Transverse colon (tissue), 4 donors: ENCODE measurements around the gene GNE. TPM values are rescaled to one million over a fixed set of nuclear protein-coding genes. Genes with fewer than 3 reads are reported as not detected.

Experiments used
- DNase-seq: peaks from one replicate; pipeline ENCODE4 v3.0.0-alpha.2; 2019
- H3K27ac ChIP-seq, 4 donors: fragments of 200-600 bp; sonication (generic); 2 replicates each; pipeline ENCODE4 v1.5.1; 2016 to 2018; ENCODE audit warnings: inconsistent platforms in 4 of 4
- H3K27me3 ChIP-seq: fragments of 200-600 bp; sonication (generic); 2 replicates; pipeline ENCODE4 v1.5.1; 2017; ENCODE audit warnings: inconsistent platforms
- H3K36me3 ChIP-seq, 4 donors: fragments of 200-600 bp; sonication (generic); 2 replicates each; pipeline ENCODE4 v1.5.1; 2017 to 2019; ENCODE audit warnings: inconsistent platforms in 4 of 4
- H3K4me1 ChIP-seq, 4 donors: fragments of 200-600 bp; sonication (generic); 2 replicates each; pipeline ENCODE4 v1.5.1; 2017 to 2020; ENCODE audit warnings: inconsistent platforms in 4 of 4
- H3K4me3 ChIP-seq, 4 donors: fragments of 200-600 bp; sonication (generic); 1 replicate in 1 of 4; 2 replicates in 3 of 4; pipeline versions ENCODE4 v1.5.1 to v1.6.1; 2017 to 2019; ENCODE audit warnings: inconsistent platforms in 4 of 4
- H3K9me3 ChIP-seq, 2 donors: fragments of 200-600 bp; sonication (generic); 2 replicates each; pipeline ENCODE4 v1.5.1; 2017 to 2019; ENCODE audit warnings: inconsistent platforms in 2 of 2
- EP300 ChIP-seq: sonication (generic); formaldehyde crosslinking; IDR thresholded peaks from one replicate; pipeline ENCODE4 v1.6.1; 2017; ENCODE audit warnings: antibody characterized with exemption, low read depth
- POLR2A ChIP-seq: fragments of 450-650 bp; IDR thresholded peaks from one replicate; pipeline ENCODE4 v1.6.1; 2016; ENCODE audit warnings: antibody characterized with exemption, mild to moderate bottlenecking, moderate library complexity
- POLR2AphosphoS5 ChIP-seq, 3 donors: sonication (generic); formaldehyde crosslinking; IDR thresholded peaks; one replicate each; pipeline ENCODE4 v1.6.1; 2016; ENCODE audit warnings: antibody characterized with exemption in 3 of 3
- WGBS, 2 donors: methylation state at CpG; one replicate each; pipeline ENCODE4 v1.1.5; 2018; ENCODE audit warnings: low coverage in 1 of 2; 5-methylcytosine and 5-hydroxymethylcytosine counted together
- in situ Hi-C, 4 donors: fragments of 200-750 bp; cut with MboI; loops; one replicate each; pipeline versions ENCODE4 v1.15.0 to v1.15.1; 2017; ENCODE audit warnings: low sequenced_read_pairs in 3 of 4, low pct_ligation_motif_present in 1 of 4, low pct_unique_long_range_greater_than_20kb in 1 of 4
- intact Hi-C: fragments of 100-400 bp; cut with DNase I; formaldehyde crosslinking; loops from one replicate; pipeline ENCODE4 v1.15.1; 2023; ENCODE audit warnings: low total_unique reads
- total RNA-seq, 4 donors: library from RNA; depleted of rRNA; stranded (reverse); fragments of >200 nt; gene quantifications; one replicate each; pipeline ENCODE4 v1.1.0, GENCODE V29; 2016
- TF ChIP-seq, protein P1 (sequence below), 5 experiments: fragments of 200-600 bp in 3 of 5; fragments of 450-650 bp in 2 of 5; sonication (generic) in 3 of 5; IDR thresholded peaks; 1 replicate in 2 of 5; 2 replicates in 3 of 5; pipeline ENCODE4 v1.5.1; 2016 to 2017; ENCODE audit warnings: antibody characterized with exemption in 5 of 5, inconsistent platforms in 3 of 5, mild to moderate bottlenecking in 2 of 5, moderate library complexity in 1 of 5

The GNE gene
- total RNA-seq, 4 donors from 2014 or later, result 32.2 to 122 (median 82.1) TPM

DNA sequence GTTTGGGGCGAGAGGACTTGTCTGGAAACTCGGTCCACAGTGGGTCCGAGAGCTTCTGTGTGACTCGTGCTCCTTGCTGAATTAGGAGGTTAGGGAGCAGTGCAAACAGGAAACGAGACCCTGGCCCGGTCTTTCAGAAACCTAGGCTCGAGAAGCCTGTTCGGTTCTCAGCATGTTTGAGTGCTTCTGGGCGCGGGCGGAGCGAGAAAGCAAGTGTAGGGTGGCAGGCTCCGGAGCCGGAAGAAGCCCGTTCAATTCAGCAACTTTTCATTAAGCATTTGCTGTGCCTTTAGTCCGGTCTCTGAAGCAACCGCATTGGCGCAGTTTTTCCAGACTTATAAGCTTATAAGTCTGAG lies 67.0 kb downstream of the GNE start:
- WGBS, 2 donors, result 0 to 1% methylated on average over 6 to 18 of the region's 18 CpGs
- Histone ChIP-seq H3K27me3 (no peaks in the 10 kb centered on the region), H3K4me3 (peak overlapping the region; percentile 70 to 96 (median 78)), H3K36me3 (no peaks in the 10 kb centered on the region), H3K9me3 (no peaks in the 10 kb centered on the region), H3K4me1 (peaks cover 25 to 43% (median 31%) of the 10 kb centered on the region in 4 donors), H3K27ac (peak overlapping the region; percentile 90 to 96 (median 92))
- intact Hi-C loops (no loop called here), in situ Hi-C loops (no loop called here)
- TF ChIP-seq, protein P1, sequence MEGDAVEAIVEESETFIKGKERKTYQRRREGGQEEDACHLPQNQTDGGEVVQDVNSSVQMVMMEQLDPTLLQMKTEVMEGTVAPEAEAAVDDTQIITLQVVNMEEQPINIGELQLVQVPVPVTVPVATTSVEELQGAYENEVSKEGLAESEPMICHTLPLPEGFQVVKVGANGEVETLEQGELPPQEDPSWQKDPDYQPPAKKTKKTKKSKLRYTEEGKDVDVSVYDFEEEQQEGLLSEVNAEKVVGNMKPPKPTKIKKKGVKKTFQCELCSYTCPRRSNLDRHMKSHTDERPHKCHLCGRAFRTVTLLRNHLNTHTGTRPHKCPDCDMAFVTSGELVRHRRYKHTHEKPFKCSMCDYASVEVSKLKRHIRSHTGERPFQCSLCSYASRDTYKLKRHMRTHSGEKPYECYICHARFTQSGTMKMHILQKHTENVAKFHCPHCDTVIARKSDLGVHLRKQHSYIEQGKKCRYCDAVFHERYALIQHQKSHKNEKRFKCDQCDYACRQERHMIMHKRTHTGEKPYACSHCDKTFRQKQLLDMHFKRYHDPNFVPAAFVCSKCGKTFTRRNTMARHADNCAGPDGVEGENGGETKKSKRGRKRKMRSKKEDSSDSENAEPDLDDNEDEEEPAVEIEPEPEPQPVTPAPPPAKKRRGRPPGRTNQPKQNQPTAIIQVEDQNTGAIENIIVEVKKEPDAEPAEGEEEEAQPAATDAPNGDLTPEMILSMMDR (IDR thresholded peaks at IDR 0.05), result no peak
- TF ChIP-seq EP300, result no peak
- TF ChIP-seq POLR2A, result no peak
- no peak for TF ChIP-seq POLR2AphosphoS5 (IDR thresholded peaks at IDR 0.05)
- DNase-seq, result peak; percentile 35

DNA sequence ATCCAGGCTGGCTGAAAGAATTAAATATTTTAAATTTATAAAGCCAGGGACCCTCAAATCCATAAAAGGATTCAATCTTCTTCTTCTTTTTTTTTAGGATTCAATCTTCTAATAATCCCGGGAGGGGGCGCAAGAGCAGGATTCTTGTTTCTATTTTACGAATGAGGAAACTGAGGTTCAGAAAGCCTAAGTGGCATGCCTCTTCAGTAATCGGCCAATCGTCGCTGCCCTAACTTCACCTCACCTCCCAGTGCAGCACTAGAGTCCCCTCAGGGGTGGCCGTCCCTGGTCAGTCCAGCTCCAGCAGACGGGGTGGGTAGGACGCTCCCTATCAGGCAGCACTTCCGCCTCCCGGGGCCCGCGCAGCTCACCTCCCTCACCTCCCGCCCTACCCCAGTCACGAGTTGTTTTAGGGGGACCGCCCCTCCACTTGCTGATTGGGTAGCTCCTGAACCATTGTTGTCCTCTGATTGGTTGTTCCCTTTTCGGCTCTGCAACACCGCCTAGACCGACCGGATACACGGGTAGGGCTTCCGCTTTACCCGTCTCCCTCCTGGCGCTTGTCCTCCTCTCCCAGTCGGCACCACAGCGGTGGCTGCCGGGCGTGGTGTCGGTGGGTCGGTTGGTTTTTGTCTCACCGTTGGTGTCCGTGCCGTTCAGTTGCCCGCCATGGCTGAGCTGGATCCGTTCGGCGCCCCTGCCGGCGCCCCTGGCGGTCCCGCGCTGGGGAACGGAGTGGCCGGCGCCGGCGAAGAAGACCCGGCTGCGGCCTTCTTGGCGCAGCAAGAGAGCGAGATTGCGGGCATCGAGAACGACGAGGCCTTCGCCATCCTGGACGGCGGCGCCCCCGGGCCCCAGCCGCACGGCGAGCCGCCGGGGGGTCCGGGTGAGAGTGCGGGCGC lies 67.6 kb downstream of the GNE start, which contains the start of gene CLTA:
TSS of gene CLTA (plus strand) at position 534 of the 902 bp plus-strand sequence. CDS start at position 670, 136 bp downstream.
- no peak for TF ChIP-seq EP300
- TF ChIP-seq, protein P1 (IDR thresholded peaks at IDR 0.05), result peak in 4 of 5 experiments; percentile 40 to 87 (median 60)
- peak; percentile 97 for TF ChIP-seq POLR2A
- peak; percentile 96 to 98 (median 98) for TF ChIP-seq POLR2AphosphoS5 (IDR thresholded peaks at IDR 0.05)
- peaks cover 25 to 43% (median 31%) of the 10 kb centered on the region in 4 donors for H3K4me1 ChIP-seq
- DNase-seq, result peak; percentile 97
- intact Hi-C loops, result no loop called here
- H3K9me3 ChIP-seq, result no peaks in the 10 kb centered on the region
- no peaks in the 10 kb centered on the region for H3K27me3 ChIP-seq
- in situ Hi-C loops, result no loop called here
- peak within 1 kb of the TSS; percentile 70 to 96 (median 78) for H3K4me3 ChIP-seq
- 0% methylated on average over 3 to 54 of the region's 68 CpGs for WGBS, 2 donors
- no peaks in the 10 kb centered on the region for H3K36me3 ChIP-seq
- H3K27ac ChIP-seq, result peak within 1 kb of the TSS; percentile 90 to 96 (median 92)

DNA sequence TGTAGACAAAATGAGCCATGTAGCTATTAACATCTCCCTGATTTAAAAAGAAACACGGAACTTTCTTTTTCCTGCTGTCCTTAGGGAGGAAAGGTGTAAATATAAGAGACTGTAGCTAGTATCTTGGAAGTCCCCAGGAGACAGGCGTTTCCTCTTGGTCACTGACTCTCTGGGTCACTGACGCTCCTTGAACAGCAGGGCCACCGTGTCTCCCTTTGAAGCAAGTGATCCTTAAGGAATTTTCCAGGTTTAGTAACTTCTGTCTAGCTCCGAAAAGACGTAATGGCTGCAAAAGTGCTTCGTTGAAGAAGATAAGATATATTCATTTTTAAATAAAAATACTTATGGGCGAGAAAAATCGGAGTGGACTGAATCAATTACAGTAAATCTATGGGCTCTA lies 68.3 kb downstream of the GNE start:
- Histone ChIP-seq H3K27ac (peak overlapping the region; percentile 90 to 96 (median 92)), H3K36me3 (no peaks in the 10 kb centered on the region), H3K4me1 (peaks cover 25 to 41% (median 31%) of the 10 kb centered on the region in 4 donors), H3K9me3 (no peaks in the 10 kb centered on the region), H3K4me3 (peak overlapping the region; percentile 59 to 96 (median 78)), H3K27me3 (no peaks in the 10 kb centered on the region)
- 0 to 7% methylated on average over 5 to 9 of the region's 9 CpGs for WGBS, 2 donors
- TF ChIP-seq POLR2AphosphoS5 (IDR thresholded peaks at IDR 0.05), result no peak
- no peak for TF ChIP-seq EP300
- TF ChIP-seq, protein P1 (IDR thresholded peaks at IDR 0.05), result no peak
- no peak for TF ChIP-seq POLR2A
- in situ Hi-C loops (no loop called here), intact Hi-C loops (no loop called here)
- peak; percentile 32 for DNase-seq

DNA sequence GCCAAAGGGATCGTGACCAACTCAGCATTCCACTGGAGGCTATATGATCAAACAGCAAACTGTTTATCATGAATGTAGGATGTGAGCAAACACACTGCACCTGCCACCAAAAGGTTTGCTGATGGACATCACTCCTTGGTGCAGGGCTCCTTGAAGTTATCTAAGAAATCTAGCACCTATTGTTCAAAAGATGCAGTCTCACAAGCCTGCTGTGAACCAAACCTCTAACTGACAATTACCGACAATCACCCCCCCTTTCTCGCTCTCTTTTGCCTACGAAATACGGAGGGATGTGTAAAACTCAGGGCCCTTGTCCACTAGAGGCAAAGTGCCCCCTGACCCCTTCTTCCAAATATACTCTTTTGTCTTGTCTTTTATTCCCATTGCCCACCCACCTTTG lies 70.0 kb downstream of the GNE start:
- Histone ChIP-seq H3K9me3 (no peaks in the 10 kb centered on the region), H3K27ac (no peak overlapping the region), H3K36me3 (no peaks in the 10 kb centered on the region), H3K27me3 (no peaks in the 10 kb centered on the region), H3K4me1 (peaks cover 13 to 23% (median 18%) of the 10 kb centered on the region in 4 donors), H3K4me3 (no peak overlapping the region)
- no peak for DNase-seq
- intact Hi-C loops, result no loop called here
- no peak for TF ChIP-seq EP300
- TF ChIP-seq, protein P1 (IDR thresholded peaks at IDR 0.05), result no peak
- no peak for TF ChIP-seq POLR2A
- TF ChIP-seq POLR2AphosphoS5 (IDR thresholded peaks at IDR 0.05), result no peak
- WGBS, 2 donors, result 91 to 93% methylated on average over 5 of the region's 5 CpGs
- in situ Hi-C loops, result no loop called here
